HG02870 (cell line): ENCODE measurements around the gene TMEM214.

Experiments
- ATAC-seq: cut with Tn5 transposase; IDR thresholded peaks from one replicate; pipeline ENCODE4 v1.9.1; 2021; ENCODE audit warnings: mild to moderate bottlenecking, moderate library complexity; ENCODE audit not compliant: unreplicated experiment

Gene TMEM214

DNA sequence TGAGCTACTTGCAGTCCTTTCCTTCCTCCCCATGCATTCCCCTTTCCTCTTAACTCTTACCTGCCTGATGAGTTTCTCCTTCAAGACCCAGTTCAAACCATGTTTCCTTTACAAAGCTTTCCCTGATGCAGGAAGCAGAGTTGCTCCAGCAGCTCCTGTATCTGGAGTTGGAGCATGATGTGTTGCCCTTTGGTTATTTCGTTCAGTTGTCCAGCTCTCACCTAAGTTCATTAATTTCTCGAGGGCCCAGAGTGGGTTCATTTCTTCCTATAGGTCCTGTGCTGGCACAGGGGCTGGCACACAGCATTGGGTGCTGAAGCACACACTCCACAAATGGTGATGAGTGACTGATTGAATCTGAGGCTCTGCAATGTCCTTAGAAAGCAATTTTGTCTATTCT lies 23.0 kb upstream of the TMEM214 start:
- no peak for ATAC-seq

DNA sequence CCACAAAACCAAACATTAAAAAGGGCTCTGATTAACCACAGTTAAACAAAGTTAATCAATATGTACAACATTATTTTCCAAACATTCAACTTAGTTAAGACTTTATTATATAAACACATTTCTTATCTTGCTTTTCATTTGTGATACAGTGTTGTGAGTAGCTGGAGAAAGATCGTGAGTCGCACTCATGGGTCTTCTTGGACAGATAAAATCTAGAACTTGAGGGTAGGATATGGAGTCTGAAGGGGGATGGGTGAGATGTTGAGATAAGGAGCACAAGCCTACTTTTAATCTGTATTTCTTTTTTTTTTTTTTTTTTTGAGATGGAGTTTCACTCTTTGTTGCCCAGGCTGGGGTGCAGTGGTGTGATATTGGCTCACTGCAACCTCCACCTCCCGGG lies 22.6 kb upstream of the TMEM214 start:
- ATAC-seq, result no peak

DNA sequence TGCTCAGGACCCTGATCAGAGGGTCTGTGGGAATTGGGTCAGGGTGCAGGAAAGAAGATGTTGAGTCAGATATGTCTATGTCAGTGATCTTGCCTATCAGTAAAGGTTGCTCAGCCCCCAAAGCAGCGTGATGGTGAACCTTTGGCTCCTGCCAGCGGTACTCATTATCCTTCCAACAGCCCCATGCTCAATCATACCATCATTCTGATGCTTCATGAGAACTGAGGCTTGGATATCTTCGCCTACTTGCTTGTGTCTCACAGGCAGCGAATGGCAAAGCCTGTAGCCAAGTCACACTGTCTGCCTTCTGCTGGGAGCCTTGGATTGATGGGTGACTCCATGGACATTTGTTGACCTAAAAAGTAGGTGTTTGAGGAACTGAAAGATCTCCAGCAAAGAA lies 19.0 kb upstream of the TMEM214 start:
- no peak for ATAC-seq

DNA sequence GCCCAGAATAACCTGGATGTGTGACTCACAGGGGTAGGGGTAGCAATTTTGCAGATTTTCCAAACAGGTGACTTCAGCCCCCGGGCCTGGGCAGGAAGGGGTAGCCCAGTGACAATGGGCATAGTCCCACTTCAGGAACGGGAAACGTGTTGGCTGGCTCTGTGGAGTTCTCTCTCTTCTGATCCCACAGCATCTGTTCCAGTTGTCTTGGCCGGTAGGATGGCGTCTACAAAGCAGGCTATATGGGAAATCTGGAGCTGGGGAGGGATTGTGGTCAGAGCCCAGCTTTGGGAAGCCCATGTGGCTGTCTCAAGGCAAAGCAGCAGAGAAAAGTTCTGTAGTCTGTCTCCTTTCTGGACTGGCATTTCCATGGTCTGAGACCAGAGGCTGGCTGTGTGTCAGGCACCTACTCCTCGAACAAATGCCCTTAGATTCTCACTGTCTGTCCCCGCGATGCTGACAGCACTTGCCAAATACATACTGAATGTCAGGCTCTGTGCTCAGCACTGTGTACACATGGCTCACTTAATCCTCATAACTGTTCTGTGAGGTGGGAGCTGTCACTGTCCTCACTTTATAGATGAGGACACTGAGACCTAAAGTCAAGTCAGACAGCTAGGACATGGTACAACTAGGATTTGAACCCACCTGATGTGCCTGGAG lies 17.9 kb upstream of the TMEM214 start:
- ATAC-seq, result no peak

DNA sequence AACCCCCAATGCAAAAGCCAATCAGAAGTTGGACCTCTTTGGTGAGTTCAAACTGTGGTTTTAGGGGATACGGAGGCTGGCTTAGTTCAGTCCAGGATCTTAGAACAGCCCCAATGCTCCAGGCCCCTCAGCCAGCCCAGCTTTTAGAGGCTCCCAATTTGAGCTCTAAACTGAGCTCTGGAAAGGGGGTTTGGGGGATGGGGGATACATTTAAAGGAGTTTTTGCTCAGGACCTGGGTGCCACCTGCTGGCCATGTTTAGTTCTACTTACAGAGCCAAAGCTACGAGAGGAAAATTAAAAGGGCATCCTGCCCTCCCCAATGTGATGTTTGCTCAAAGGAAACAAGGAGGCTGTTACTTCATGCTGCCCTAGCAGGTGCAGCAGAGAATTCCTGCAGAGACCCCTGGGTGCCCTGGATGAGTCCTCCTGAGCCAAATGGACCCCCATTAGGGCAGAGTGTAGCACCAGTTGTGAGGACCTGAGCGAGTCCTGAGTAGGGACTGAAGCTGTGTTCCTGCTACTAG lies 15.9 kb upstream of the TMEM214 start:
- no peak for ATAC-seq

DNA sequence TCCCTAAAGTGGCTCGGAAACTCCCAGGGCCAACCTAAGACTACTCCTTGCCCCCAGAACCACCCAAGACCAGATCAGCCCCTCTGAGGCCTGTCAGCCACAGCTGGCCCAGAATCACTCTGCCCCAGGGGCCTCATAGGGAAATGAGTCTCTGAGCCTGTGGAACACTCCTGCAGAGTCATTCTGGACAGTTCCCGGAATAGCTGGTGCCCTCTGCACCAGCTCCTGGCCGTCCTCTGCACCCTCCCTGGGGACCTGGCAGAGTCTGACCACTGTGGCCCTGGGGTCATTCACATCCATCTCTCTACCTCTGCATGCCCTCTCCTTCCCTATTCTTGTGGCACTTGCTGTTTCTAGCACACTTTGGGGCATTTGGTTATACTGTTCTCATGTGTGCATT lies 14.6 kb upstream of the TMEM214 start:
- ATAC-seq, result no peak

DNA sequence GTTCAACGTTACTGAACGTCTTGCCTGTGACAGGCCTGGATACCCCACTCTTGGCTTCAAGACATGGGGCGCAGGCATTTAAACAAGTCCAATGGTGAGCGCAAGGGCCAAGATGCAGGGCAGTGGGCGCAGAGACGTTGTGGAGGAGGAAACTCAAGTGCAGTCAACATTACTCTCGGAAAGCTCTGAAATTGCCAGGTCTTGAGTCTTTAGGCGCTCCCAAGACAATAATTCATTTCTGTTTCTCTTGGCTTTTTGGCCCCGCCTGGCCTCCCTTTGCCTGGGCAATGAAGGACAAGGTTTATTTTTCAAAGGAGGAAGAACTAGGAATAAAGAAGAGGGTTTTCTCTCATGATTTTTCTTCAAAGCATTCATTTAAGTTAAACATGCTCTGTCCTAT lies 13.3 kb upstream of the TMEM214 start:
- no peak for ATAC-seq

DNA sequence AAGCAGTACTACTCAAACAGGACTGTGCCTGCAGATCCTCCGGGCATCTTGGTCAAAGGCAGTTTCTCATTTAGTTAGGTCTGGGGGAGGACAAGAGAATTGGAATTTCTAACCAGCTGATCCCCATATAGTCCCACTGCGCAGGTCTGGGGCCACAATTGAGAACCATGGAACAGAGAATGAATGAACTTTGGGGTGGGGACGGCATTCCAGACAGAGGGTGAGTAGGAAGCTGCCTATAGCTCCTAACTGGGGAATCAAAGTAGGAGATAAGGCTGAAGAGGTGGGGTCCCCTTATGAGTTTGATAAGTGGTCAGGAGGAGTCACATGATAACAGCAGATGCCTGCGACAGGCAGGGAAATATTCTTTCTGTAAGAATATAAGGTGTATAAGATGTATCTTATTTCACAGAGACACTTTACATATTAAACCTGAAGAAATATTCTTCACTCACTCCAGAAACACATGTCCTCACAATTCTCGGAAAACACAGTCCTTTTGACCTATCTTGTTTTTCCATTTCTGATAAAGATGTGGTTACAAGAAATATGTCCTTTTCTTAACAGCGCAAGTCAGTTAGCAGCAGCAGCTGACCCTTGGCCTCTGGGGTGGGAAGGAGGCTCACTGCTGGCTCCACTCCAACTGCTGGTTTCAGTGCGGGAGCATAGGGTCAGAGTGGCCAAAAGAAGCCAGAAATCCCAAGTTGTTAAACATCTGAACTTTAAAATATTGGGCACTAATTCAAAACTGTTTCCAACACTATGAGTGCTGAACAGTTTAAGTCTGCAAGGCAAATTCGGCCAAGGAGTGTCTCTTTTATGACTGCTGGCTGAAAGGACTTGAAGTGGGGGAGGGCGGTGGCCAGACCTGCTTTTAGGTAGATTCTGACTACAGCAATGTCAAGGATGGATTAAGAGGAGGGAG lies 12.6 kb upstream of the TMEM214 start:
- ATAC-seq, result no peak

DNA sequence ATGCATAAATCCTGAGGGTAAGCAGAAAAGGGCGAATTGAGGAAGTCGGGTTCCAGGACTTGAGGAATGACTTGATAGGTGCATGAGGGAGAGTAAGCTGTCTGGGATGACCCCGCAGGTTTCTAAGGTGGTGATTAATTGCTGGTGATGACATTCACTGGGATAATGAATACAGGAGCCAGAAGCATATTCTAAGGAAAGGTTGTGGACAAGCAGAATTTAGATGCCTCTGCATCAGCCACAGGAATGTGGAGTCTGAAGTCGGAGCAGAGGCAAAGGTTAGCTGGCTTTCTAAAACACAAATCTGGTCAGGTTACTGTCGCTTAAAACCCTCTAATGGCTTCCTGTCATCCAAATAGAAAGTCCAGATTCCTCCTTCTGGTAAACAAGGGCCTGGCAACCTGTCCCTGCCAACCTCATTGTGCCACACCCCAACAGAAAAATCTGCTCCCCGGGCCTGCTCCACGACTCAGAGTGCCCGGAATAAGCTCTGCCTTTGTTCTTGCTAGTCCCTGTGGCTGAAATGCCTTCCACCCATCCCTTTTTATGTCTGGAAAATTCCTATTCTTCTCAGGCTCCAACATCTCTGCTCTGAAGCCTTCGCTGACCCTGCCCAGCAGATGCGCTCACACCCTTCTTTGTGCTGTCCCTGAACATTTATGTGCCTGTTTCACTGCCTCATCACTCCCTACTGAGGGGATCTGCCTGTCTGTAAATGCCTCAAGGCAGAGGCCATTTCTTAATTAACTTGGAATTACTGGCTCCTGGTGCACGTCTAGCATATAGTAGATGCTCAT lies 11.3 kb upstream of the TMEM214 start:
- no peak for ATAC-seq

DNA sequence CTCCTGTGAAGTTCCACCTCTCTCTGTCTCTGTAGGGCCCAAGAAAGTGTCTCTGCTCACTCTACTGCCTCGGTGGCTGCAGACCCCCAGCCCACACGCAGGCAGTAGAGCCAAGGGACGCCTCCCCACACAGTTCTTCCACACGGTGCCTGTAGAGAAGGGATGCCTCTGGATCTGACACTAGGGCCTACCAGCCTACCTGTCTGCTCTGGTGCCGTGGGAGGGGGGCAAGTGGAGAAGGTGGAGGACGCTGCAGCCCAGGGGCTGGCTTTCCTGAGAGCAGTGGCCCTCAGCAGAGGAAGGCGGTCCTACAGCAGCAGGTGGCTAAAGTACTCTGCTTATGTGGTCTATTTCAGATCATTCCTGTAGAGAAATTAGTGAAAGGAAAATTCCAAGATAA lies 9.0 kb upstream of the TMEM214 start:
- ATAC-seq, result no peak

DNA sequence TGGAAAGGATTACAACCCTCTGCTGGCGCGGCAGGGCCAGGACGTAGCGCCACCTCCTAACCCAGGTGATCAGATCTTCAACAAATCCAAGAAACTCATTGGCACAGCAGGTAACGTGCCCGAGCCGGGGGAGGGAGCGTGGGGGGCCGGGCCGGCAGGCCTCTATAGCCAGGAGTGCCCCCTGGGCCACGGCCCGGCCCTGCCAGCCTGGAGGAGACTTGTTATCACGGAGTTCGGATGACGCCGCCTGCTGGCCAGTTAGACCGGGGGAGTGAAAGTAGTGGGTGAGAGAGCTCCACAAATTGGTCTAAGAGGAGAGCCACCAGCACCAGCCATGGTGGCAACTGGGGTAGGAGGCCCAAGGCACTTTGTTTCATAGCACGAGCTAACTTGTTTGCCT lies 8.6 kb upstream of the TMEM214 start:
- ATAC-seq, result no peak

DNA sequence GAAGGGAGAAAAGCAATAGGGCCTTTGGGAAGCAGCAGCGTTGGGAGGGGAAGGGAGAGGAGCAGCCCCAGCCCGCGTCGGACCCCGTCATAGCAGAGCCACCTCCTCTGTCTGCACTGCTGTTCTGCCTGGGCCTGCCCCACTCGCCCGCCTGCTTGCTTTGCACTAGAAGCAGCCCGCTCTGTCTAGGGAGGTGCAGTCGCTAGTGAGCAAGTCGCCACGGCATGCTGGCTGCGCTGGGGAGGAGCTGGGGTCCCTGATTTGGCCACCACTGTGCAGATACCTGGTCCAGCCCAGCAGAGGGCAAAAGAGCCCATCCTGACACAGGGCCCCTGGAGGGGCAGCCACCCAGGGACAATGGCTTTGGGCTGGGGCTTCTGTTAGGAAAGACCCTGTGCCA lies 8.0 kb upstream of the TMEM214 start:
- no peak for ATAC-seq

DNA sequence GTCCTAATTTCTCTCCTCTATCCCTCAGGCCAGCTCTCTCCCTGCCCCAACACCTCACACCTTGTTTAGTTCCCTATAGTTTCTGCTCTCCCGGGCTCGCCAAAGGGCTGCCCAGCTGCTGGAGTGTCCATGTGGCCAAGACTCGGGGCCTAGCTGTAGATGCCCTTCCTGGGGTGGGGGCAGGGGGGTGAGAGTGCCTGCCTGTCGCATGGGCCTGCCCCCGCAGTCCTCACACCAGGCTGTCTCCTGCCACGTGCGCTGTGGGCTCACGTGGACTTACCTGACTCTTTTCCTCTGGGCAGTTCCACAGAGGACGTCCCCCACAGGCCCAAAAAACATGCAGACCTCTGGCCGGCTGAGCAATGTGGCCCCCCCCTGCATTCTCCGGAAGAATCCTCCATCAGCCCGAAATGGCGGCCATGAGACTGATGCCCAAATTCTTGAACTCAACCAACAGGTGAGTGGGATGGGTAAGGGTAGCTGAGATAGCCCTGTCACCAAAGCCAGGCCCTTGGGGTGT lies 7.4 kb upstream of the TMEM214 start:
- ATAC-seq, result no peak

DNA sequence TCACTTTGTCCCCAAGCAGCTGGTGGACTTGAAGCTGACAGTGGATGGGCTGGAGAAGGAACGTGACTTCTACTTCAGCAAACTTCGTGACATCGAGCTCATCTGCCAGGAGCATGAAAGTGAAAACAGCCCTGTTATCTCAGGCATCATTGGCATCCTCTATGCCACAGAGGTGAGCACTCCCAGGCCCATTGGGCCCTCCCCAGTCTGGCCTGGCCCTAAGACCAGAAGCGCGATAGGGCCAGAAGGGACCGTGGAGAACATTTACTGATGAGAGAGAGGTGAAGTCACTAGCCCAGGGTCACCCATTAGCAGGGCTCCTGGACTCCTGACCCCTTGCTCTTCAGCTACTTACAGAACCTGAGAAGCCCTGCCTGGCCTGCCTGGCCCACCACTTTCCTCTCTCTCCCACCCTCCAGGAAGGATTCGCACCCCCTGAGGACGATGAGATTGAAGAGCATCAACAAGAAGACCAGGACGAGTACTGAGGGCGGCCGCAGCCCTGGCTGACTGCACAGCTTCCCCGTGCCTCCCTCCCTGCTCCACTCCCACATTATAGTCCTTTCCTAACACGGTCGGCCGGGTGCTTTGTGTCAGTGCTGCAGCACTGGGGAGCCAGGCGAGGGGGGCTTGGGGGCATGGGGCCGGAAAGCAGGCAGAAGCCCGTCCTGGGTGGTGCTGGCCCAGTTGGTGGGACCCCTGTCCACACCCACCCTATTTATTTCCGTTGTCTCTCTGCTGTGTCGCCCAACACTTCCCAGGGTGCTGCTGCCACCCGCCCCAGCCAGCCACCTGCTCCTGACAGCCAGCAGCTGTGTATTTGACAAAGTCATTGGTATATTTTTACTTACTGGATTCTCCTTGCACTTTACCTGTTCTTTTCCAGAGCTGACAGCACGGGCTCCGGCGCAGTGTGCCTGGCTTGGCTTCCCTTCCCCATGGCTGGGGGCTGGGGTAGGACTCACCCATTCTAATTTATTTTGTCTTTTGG lies 6.6 kb upstream of the TMEM214 start:
- ATAC-seq, result no peak

DNA sequence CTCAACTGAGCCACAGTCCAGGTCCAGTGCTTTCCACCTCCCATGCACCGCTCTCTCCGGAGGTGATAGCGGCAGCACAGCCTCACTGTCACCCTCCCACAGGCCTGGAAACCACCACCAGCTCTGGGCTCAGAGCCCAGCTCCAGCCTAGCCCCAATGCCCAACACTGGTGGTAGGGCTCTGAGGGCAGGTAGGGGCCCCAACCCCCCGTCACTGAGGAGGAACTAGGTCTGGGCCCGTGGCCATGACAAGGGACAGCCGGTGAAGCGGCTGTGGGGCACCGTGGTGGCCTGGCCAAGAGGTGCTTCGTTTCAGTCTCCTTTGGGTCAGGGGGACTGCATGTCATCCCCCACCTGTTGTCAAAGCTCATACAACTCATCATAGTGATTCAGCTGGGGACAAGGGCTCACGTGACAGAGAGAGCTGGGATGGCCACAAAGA lies 5.5 kb upstream of the TMEM214 start:
- ATAC-seq, result no peak

DNA sequence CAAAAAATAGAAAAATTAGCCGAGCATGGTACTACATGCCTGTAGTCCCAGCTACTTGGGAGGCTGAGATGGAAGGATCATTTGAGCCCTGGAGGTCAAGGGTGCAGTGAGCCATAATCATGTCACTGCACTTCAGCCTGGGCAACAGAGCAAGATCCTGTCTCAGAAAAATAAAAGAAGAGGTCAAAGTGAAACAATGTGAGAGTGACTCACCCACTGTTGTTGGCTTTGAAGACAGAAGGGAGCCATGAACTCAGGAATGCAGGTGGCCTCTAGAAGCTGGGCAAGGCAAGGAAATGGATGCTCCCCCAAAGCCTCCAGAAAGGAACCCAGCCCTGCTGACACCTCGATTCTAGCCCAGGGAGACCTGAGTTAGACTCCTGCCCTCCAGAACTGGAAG lies 3.7 kb upstream of the TMEM214 start:
- ATAC-seq, result no peak

DNA sequence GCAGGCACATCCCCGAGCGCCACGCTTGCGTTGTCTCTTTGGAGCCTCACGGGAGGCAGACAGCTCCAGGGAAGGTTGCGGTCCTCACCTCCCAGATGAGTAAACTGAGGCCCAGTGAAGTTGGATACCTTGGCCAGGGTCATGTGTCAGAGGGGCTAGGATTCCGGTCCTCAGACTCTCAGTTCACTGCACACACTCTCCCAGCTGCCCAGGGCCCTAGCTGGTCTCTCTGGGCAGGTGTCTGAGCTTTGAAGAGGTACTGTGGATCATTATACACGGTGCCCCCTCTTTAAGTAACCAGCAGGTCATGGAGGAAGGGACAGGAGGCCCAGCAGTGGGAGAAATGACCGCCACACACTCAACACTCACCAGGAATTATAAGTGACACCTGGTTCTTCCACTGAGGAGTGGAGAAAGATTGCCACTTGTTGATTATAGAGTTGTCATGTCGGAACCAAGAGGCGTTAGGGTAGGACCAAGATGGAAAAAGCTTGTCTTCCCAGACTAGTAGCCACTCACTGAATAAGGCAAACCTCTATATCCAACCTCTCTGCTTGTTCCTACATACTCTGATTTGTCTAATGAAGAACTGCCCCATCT lies 588 bp downstream of the TMEM214 start:
- ATAC-seq, result no peak

DNA sequence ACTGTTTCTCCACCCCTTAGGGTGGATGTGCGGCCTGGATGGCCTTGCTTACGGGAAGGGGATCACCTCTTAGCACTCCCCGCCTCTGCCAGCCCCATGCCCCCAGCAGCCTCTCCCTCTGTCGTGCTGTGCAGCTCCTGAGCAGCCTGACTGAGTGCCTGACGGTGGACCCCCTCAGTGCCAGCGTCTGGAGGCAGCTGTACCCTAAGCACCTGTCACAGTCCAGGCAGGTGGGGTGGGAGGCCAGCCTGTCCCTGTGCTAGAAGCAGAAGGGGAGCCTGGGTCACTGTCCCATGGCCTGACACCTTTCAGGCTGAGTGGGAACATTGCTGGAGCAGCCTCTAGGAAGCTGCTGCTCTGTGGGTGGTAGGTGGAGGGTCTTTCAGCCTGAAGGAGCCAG lies 5.2 kb downstream of the TMEM214 start:
- ATAC-seq, result no peak

DNA sequence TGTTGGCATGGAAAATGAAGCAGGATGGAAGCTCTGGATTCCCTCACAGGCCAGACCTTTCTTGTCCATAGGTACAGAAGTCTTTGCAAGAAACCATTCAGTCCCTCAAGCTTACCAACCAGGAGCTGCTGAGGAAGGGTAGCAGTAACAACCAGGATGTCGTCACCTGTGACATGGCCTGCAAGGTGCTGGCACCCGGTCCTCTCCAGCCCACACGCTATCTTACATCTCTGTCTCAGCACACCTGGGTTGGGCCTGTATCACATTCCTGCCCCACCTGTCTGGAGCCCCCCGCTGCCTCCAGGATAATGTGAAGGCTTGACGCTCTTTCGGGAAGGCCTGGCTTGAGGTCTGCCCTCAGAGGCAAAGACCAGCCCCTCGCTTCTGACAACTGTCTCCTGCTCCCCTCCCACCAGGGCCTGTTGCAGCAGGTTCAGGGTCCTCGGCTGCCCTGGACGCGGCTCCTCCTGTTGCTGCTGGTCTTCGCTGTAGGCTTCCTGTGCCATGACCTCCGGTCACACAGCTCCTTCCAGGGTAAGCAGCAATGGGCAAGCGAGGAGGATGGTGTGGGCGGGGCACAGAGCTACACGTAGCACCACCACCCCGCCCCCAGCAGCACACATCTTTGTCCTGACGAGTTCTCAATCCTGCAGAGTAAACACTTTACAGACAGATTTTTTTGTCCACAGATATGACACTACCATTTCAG lies 6.0 kb downstream of the TMEM214 start:
- no peak for ATAC-seq
